CD4-positive, alpha-beta T cell (primary cell): ENCODE data around the gene DPH5. TPM values are rescaled to one million over a fixed set of nuclear protein-coding genes. Genes with fewer than 3 reads are reported as not detected.

Source experiments
- ATAC-seq: fragments of 200-7000 bp; cut with Tn5 transposase; one replicate; pipeline ENCODE4 v1.10.0; 2022; ENCODE audit warnings: mild to moderate bottlenecking; ENCODE audit not compliant: poor library complexity
- CTCF ChIA-PET: fragments of 350-600 bp; sonication (Branson Sonifier 250); formaldehyde crosslinking; loops from one replicate; lab custom pipeline; 2021; ENCODE audit warnings: antibody characterized with exemption, inconsistent platforms; lab: Charles Lee
- POLR2A ChIA-PET: fragments of 350-600 bp; sonication (Branson Sonifier 250); formaldehyde crosslinking; loops from one replicate; lab custom pipeline; 2021; ENCODE audit warnings: antibody characterized with exemption, inconsistent platforms; lab: Charles Lee
- DNase-seq, 14 experiments: peaks; one replicate each; pipeline ENCODE4 v3.0.0-alpha.2; 2013 to 2020; ENCODE audit warnings: mixed read lengths in 2 of 14
- H3K27ac ChIP-seq, 2 donors: one replicate each; pipeline versions ENCODE4 v1.5.1 to v1.7.0; 2013; ENCODE audit warnings: low read length in 2 of 2, low read depth in 1 of 2, mild to moderate bottlenecking in 1 of 2
- H3K27me3 ChIP-seq, 2 experiments: 1 replicate in 1 of 2; 2 replicates in 1 of 2; pipeline versions ENCODE4 v1.6.1 to v1.7.0; 2013; ENCODE audit warnings: low read length in 2 of 2, control low read depth in 1 of 2, mild to moderate bottlenecking in 1 of 2, moderate library complexity in 1 of 2; ENCODE audit not compliant: insufficient read depth in 2 of 2, control insufficient read depth in 1 of 2
- H3K36me3 ChIP-seq: one replicate; pipeline ENCODE4 v1.6.1; 2013; ENCODE audit warnings: low read length, control low read depth; ENCODE audit not compliant: insufficient read depth
- H3K4me1 ChIP-seq: one replicate; pipeline ENCODE4 v1.6.1; 2013; ENCODE audit warnings: low read length, control low read depth; ENCODE audit not compliant: insufficient read depth
- H3K4me3 ChIP-seq: one replicate; pipeline ENCODE4 v1.5.1; 2013; ENCODE audit warnings: mild to moderate bottlenecking, low read length, moderate library complexity
- H3K9me3 ChIP-seq, 2 experiments: 1 replicate in 1 of 2; 2 replicates in 1 of 2; pipeline versions ENCODE4 v1.6.1 to v1.7.0; 2013; ENCODE audit warnings: low read length in 2 of 2, mild to moderate bottlenecking in 2 of 2, control low read depth in 1 of 2, moderate library complexity in 1 of 2; ENCODE audit not compliant: control insufficient read depth in 1 of 2, insufficient read depth in 1 of 2
- H3K27ac Mint-ChIP-seq: one replicate; pipeline ENCODE4 v1.8.0; 2020; ENCODE audit warnings: mixed read lengths
- H3K27me3 Mint-ChIP-seq: one replicate; pipeline ENCODE4 v1.8.0; 2021; ENCODE audit warnings: mixed read lengths
- H3K36me3 Mint-ChIP-seq: one replicate; pipeline ENCODE4 v1.8.0; 2021; ENCODE audit warnings: low read depth, mixed read lengths
- H3K4me1 Mint-ChIP-seq: one replicate; pipeline ENCODE4 v1.8.0; 2021; ENCODE audit warnings: low read depth, mixed read lengths
- H3K4me3 Mint-ChIP-seq: one replicate; pipeline ENCODE4 v1.8.0; 2020; ENCODE audit warnings: mild to moderate bottlenecking, mixed read lengths
- H3K9me3 Mint-ChIP-seq: one replicate; pipeline ENCODE4 v1.8.0; 2020; ENCODE audit warnings: mixed read lengths
- CTCF ChIP-seq: fragments of 200-600 bp; IDR thresholded peaks from one replicate; pipeline ENCODE4 v1.8.0; 2022; ENCODE audit warnings: antibody characterized with exemption, mild to moderate bottlenecking
- intact Hi-C, 2 experiments: fragments of 100-400 bp; cut with DNase I in 1 of 2; cut with micrococcal nuclease in 1 of 2; formaldehyde crosslinking; loops; one replicate each; pipeline versions ENCODE4 v1.15.1 to v1.9.0; 2023 to 2025; cut with DNase I, micrococcal nuclease
- total RNA-seq, 174 experiments: library from RNA in 2 of 174; stranded (reverse) in 2 of 174; gene quantifications; one replicate each; pipeline ENCODE4 v1.2.3 and lab custom pipeline; 2021 to 2026

DPH5 gene
- total RNA-seq, 2 experiments from 2014 or later: 31.3 to 35.4 TPM

- intact Hi-C loops: no loop called here
- Histone ChIP-seq H3K4me3 (no peak overlapping the region), H3K27ac (no peak overlapping the region), H3K4me1 (peaks cover 11% of the 10 kb centered on the region), H3K36me3 (peaks cover 32% of the 10 kb centered on the region), H3K27me3 (no peaks in the 10 kb centered on the region), H3K9me3 (peaks cover 6 to 13% of the 10 kb centered on the region in 2 experiments)
- Mint-ChIP-seq H3K27me3 (no peaks in the 10 kb centered on the region), H3K27ac (peak overlapping the region; percentile 90), H3K9me3 (peaks cover 7% of the 10 kb centered on the region), H3K4me3 (peak overlapping the region; percentile 79), H3K4me1 (peaks cover 63% of the 10 kb centered on the region), H3K36me3 (peaks cover 89% of the 10 kb centered on the region)
- POLR2A ChIA-PET: interaction anchor here (0.8 to 3.6 kb wide), 11 partner anchors 8 to 367 kb away, joined by 3 to 34 read pairs (median 4); partner anchors contain the start of gene S1PR1
- ATAC-seq (peak; percentile 71), DNase-seq (peak in 1 of 14 experiments; percentile 25)
- CTCF ChIA-PET: interaction anchor here (0.9 to 1.1 kb wide), 2 partner anchors 12 to 17 kb away, joined by 3 to 4 read pairs; no protein-coding TSS in a partner anchor
- no peak for TF ChIP-seq CTCF
These were observed 83.9 kb downstream of the DPH5 start for GRCh38 chr1:100941580-100942216.

GRCh38 chr1:100941098-100941527, 84.5 kb downstream of the DPH5 start:
- Histone ChIP-seq H3K27ac (no peak overlapping the region), H3K27me3 (no peaks in the 10 kb centered on the region), H3K36me3 (peaks cover 31% of the 10 kb centered on the region), H3K4me1 (peaks cover 11% of the 10 kb centered on the region), H3K4me3 (no peak overlapping the region), H3K9me3 (peaks cover 6 to 8% of the 10 kb centered on the region in 2 experiments)
- DNase-seq: no peak
- H3K27ac Mint-ChIP-seq: peak overlapping the region; percentile 90
- peaks cover 7% of the 10 kb centered on the region for H3K9me3 Mint-ChIP-seq
- TF ChIP-seq CTCF: no peak
- ATAC-seq: no peak
- no peaks in the 10 kb centered on the region for H3K27me3 Mint-ChIP-seq
- POLR2A ChIA-PET: interaction anchor here (0.6 to 3.6 kb wide), 10 partner anchors 9 to 368 kb away, joined by 3 to 34 read pairs (median 3); no protein-coding TSS in a partner anchor
- CTCF ChIA-PET: no interaction called here
- no peak overlapping the region for H3K4me3 Mint-ChIP-seq
- intact Hi-C loops: no loop called here
- peaks cover 89% of the 10 kb centered on the region for H3K36me3 Mint-ChIP-seq
- peaks cover 66% of the 10 kb centered on the region for H3K4me1 Mint-ChIP-seq

Other genes with a start within 250 kb of the DPH5 start
- gene EXTL2, start 130.9 kb downstream of the DPH5 start, total RNA-seq: 1 to 10 TPM; 1.5 to 1.8 TPM
- gene SLC30A7, start 129.7 kb downstream of the DPH5 start, total RNA-seq: 10 to 100 TPM; 21.6 to 21.7 TPM
- gene S1PR1, start 211.2 kb upstream of the DPH5 start, total RNA-seq: 100 to 1,000 TPM; 397 to 414 TPM